Activated T-cell treated with anti-CD3 and anti-CD28 coated beads, Interleukin-2, amount 50 U/mL, for 24 hours (primary cell): ENCODE data around the gene CASP14.
"Not testable (repeated sequence)": the region's sequence is repeated elsewhere in the genome, so short reads cannot be mapped to it uniquely, and the experiment has no call there.

Experiments used
- DNase-seq: peaks from one replicate; pipeline ENCODE4 v3.0.0-alpha.2; 2020
- H3K27ac Mint-ChIP-seq: 2 replicates; pipeline ENCODE4 v1.8.0; 2020; ENCODE audit warnings: mild to moderate bottlenecking, mixed read lengths
- H3K27me3 Mint-ChIP-seq: 2 replicates; pipeline ENCODE4 v1.8.0; 2020; ENCODE audit warnings: mixed read lengths
- H3K36me3 Mint-ChIP-seq: 2 replicates; pipeline ENCODE4 v1.8.0; 2020; ENCODE audit warnings: low read depth, mixed read lengths
- H3K4me1 Mint-ChIP-seq: 2 replicates; pipeline ENCODE4 v1.8.0; 2020; ENCODE audit warnings: low read depth, mixed read lengths
- H3K4me3 Mint-ChIP-seq: 2 replicates; pipeline ENCODE4 v1.8.0; 2020; ENCODE audit warnings: mild to moderate bottlenecking, moderate library complexity, mixed read lengths
- H3K9me3 Mint-ChIP-seq: 2 replicates; pipeline ENCODE4 v1.8.0; 2020; ENCODE audit warnings: mixed read lengths

Gene CASP14

GRCh38 chr19:15048885-15049541 is at the start of gene CASP14:
TSS of gene CASP14 (plus strand) at chr19:15049480. CDS start at chr19:15052252, 2,772 bp downstream.
- Mint-ChIP-seq H3K27ac (no peak within 1 kb of the TSS), H3K27me3 (peaks cover 53% of the 10 kb centered on the region), H3K4me3 (no peak within 1 kb of the TSS), H3K36me3 (no peaks in the 10 kb centered on the region), H3K4me1 (no peaks in the 10 kb centered on the region), H3K9me3 (no peaks in the 10 kb centered on the region)
- DNase-seq, result no peak

GRCh38 chr19:15008308-15008707 is 41.0 kb upstream of the CASP14 start:
- no peak for DNase-seq
- H3K27me3 Mint-ChIP-seq, result peaks cover 55% of the 10 kb centered on the region
- no peak overlapping the region for H3K4me3 Mint-ChIP-seq
- H3K9me3 Mint-ChIP-seq, result no peaks in the 10 kb centered on the region
- no peaks in the 10 kb centered on the region for H3K36me3 Mint-ChIP-seq
- H3K4me1 Mint-ChIP-seq, result no peaks in the 10 kb centered on the region
- no peak overlapping the region for H3K27ac Mint-ChIP-seq

GRCh38 chr19:15010501-15011300 is 38.6 kb upstream of the CASP14 start:
- Mint-ChIP-seq H3K27me3 (peaks cover 62% of the 10 kb centered on the region), H3K27ac (no peak overlapping the region), H3K36me3 (no peaks in the 10 kb centered on the region), H3K4me3 (no peak overlapping the region), H3K9me3 (no peaks in the 10 kb centered on the region), H3K4me1 (no peaks in the 10 kb centered on the region)
- no peak for DNase-seq

GRCh38 chr19:15014579-15014978 is 34.7 kb upstream of the CASP14 start:
- no peak overlapping the region for H3K4me3 Mint-ChIP-seq
- no peaks in the 10 kb centered on the region for H3K36me3 Mint-ChIP-seq
- DNase-seq, result no peak
- H3K4me1 Mint-ChIP-seq, result no peaks in the 10 kb centered on the region
- H3K27ac Mint-ChIP-seq, result no peak overlapping the region
- H3K9me3 Mint-ChIP-seq, result no peaks in the 10 kb centered on the region
- H3K27me3 Mint-ChIP-seq, result peaks cover 70% of the 10 kb centered on the region

GRCh38 chr19:15015946-15016542 is 33.2 kb upstream of the CASP14 start:
- H3K27me3 Mint-ChIP-seq, result peaks cover 64% of the 10 kb centered on the region

GRCh38 chr19:15018836-15019235 is 30.4 kb upstream of the CASP14 start:
- not testable (repeated sequence) for DNase-seq, H3K4me1 Mint-ChIP-seq, H3K36me3 Mint-ChIP-seq, H3K9me3 Mint-ChIP-seq, H3K27ac Mint-ChIP-seq, H3K4me3 Mint-ChIP-seq
- peaks cover 45% of the 10 kb centered on the region for H3K27me3 Mint-ChIP-seq

More at GRCh38 chr19:15015946-15016542, 33.2 kb upstream of the CASP14 start:
- Mint-ChIP-seq H3K4me1 (no peaks in the 10 kb centered on the region), H3K27ac (no peak overlapping the region), H3K36me3 (no peaks in the 10 kb centered on the region), H3K9me3 (no peaks in the 10 kb centered on the region), H3K4me3 (no peak overlapping the region)
- DNase-seq, result no peak

GRCh38 chr19:15021286-15022007 is 27.8 kb upstream of the CASP14 start:
- no peaks in the 10 kb centered on the region for H3K4me1 Mint-ChIP-seq
- H3K27me3 Mint-ChIP-seq, result peaks cover 38% of the 10 kb centered on the region
- no peaks in the 10 kb centered on the region for H3K9me3 Mint-ChIP-seq
- DNase-seq, result no peak
- H3K36me3 Mint-ChIP-seq, result no peaks in the 10 kb centered on the region
- no peak overlapping the region for H3K27ac Mint-ChIP-seq
- no peak overlapping the region for H3K4me3 Mint-ChIP-seq

- Mint-ChIP-seq H3K27ac (no peak overlapping the region), H3K36me3 (no peaks in the 10 kb centered on the region), H3K27me3 (peaks cover 28% of the 10 kb centered on the region), H3K4me1 (no peaks in the 10 kb centered on the region), H3K9me3 (no peaks in the 10 kb centered on the region), H3K4me3 (no peak overlapping the region)
- no peak for DNase-seq
Measured at GRCh38 chr19:15022752-15023151, 26.5 kb upstream of the CASP14 start.

GRCh38 chr19:15025217-15025616 is 24.1 kb upstream of the CASP14 start:
- Mint-ChIP-seq H3K27me3 (peaks cover 19% of the 10 kb centered on the region), H3K9me3 (no peaks in the 10 kb centered on the region), H3K4me1 (no peaks in the 10 kb centered on the region), H3K27ac (no peak overlapping the region), H3K4me3 (no peak overlapping the region), H3K36me3 (no peaks in the 10 kb centered on the region)
- no peak for DNase-seq

GRCh38 chr19:15028490-15028889 is 20.8 kb upstream of the CASP14 start:
- no peak for DNase-seq
- peaks cover 20% of the 10 kb centered on the region for H3K27me3 Mint-ChIP-seq
- H3K4me1 Mint-ChIP-seq, result no peaks in the 10 kb centered on the region
- H3K27ac Mint-ChIP-seq, result no peak overlapping the region
- no peaks in the 10 kb centered on the region for H3K36me3 Mint-ChIP-seq
- no peaks in the 10 kb centered on the region for H3K9me3 Mint-ChIP-seq
- H3K4me3 Mint-ChIP-seq, result no peak overlapping the region

GRCh38 chr19:15031675-15032074 is 17.6 kb upstream of the CASP14 start:
- Mint-ChIP-seq H3K27ac (no peak overlapping the region), H3K36me3 (no peaks in the 10 kb centered on the region), H3K9me3 (no peaks in the 10 kb centered on the region), H3K27me3 (peaks cover 23% of the 10 kb centered on the region), H3K4me3 (no peak overlapping the region), H3K4me1 (no peaks in the 10 kb centered on the region)
- DNase-seq, result no peak

GRCh38 chr19:15035795-15036311 is 13.4 kb upstream of the CASP14 start:
- Mint-ChIP-seq H3K27me3 (peaks cover 30% of the 10 kb centered on the region), H3K4me1 (no peaks in the 10 kb centered on the region), H3K27ac (no peak overlapping the region), H3K9me3 (no peaks in the 10 kb centered on the region), H3K36me3 (no peaks in the 10 kb centered on the region), H3K4me3 (no peak overlapping the region)
- no peak for DNase-seq

- H3K4me1 Mint-ChIP-seq, result no peaks in the 10 kb centered on the region
- H3K4me3 Mint-ChIP-seq, result no peak overlapping the region
- no peaks in the 10 kb centered on the region for H3K36me3 Mint-ChIP-seq
- H3K27me3 Mint-ChIP-seq, result peaks cover 24% of the 10 kb centered on the region
- no peak overlapping the region for H3K27ac Mint-ChIP-seq
- H3K9me3 Mint-ChIP-seq, result no peaks in the 10 kb centered on the region
- DNase-seq, result no peak
Measured at GRCh38 chr19:15037586-15037985, 11.7 kb upstream of the CASP14 start.

GRCh38 chr19:15038294-15038693 is 11.0 kb upstream of the CASP14 start:
- Mint-ChIP-seq H3K27me3 (peaks cover 25% of the 10 kb centered on the region), H3K4me3 (no peak overlapping the region), H3K4me1 (no peaks in the 10 kb centered on the region), H3K9me3 (no peaks in the 10 kb centered on the region), H3K27ac (no peak overlapping the region), H3K36me3 (no peaks in the 10 kb centered on the region)
- DNase-seq, result no peak
